SU-DHL-6 (cell line): Measurements from ENCODE around the gene SNCA.

Source experiments
- H2AFZ ChIP-seq: fragments of 200-600 bp; sonication (generic); 2 replicates; pipeline ENCODE4 v1.6.1; 2014; ENCODE audit warnings: low read depth, mild to moderate bottlenecking, moderate library complexity, mixed read lengths, antibody characterized with exemption, low read length; ENCODE audit not compliant: severe bottlenecking
- H3F3A ChIP-seq: fragments of 200-600 bp; shearing (Covaris generic); 2 replicates; pipeline ENCODE4 v1.6.0; 2016; ENCODE audit warnings: antibody characterized with exemption, mild to moderate bottlenecking; ENCODE audit not compliant: insufficient read depth
- H3K27ac ChIP-seq: fragments of 200-600 bp; sonication (generic); 2 replicates; pipeline ENCODE4 v1.5.1; 2016; ENCODE audit warnings: low read depth, mild to moderate bottlenecking, low read length, moderate library complexity, mixed read lengths
- H3K27me3 ChIP-seq: fragments of 200-600 bp; sonication (generic), shearing (Covaris generic); 2 replicates; pipeline ENCODE4 v1.6.0; 2014; ENCODE audit warnings: mild to moderate bottlenecking, low read length
- H3K36me3 ChIP-seq: fragments of 200-600 bp; sonication (generic); 2 replicates; pipeline ENCODE4 v1.6.1; 2014; ENCODE audit warnings: mild to moderate bottlenecking, low read length, mixed read lengths
- H3K4me2 ChIP-seq: fragments of 300-600, 200-600 bp; shearing (Covaris generic), sonication (generic); 2 replicates; pipeline ENCODE4 v1.6.0; 2014; ENCODE audit warnings: low read length, low read depth, mild to moderate bottlenecking; ENCODE audit not compliant: poor library complexity, severe bottlenecking
- H3K4me3 ChIP-seq: fragments of 200-600 bp; sonication (generic); 2 replicates; pipeline ENCODE4 v1.5.1; 2014; ENCODE audit warnings: antibody characterized with exemption, low read length, mild to moderate bottlenecking, mixed read lengths; ENCODE audit not compliant: insufficient read depth, poor library complexity, severe bottlenecking
- H3K79me2 ChIP-seq: fragments of 200-600 bp; sonication (generic); 2 replicates; pipeline ENCODE4 v1.6.1; 2014; ENCODE audit warnings: mild to moderate bottlenecking, low read length, moderate library complexity; ENCODE audit not compliant: insufficient read depth
- H3K9ac ChIP-seq: fragments of 200-600 bp; sonication (generic); 2 replicates; pipeline ENCODE4 v1.7.0; 2014; ENCODE audit warnings: mild to moderate bottlenecking, low read length
- H3K9me2 ChIP-seq: fragments of 200-600 bp; sonication (generic); replicated peaks from 2 replicates; pipeline ENCODE4 v1.6.1; 2014; ENCODE audit warnings: low read length; ENCODE audit not compliant: insufficient read depth
- H3K9me3 ChIP-seq: fragments of 200-600 bp; sonication (generic); 2 replicates; pipeline ENCODE4 v1.6.1; 2014; ENCODE audit warnings: low read length, mixed read lengths; ENCODE audit not compliant: insufficient read depth
- H4K20me1 ChIP-seq: fragments of 200-600 bp; sonication (generic); 2 replicates; pipeline ENCODE4 v1.6.1; 2014; ENCODE audit warnings: low read depth, mild to moderate bottlenecking, antibody characterized with exemption, low read length, moderate library complexity, mixed read lengths
- CTCF ChIP-seq: fragments of 200-600 bp; sonication (generic); IDR thresholded peaks from one replicate; pipeline ENCODE4 v1.5.1; 2017; ENCODE audit warnings: antibody characterized with exemption, mild to moderate bottlenecking, low read length, moderate library complexity; ENCODE audit not compliant: insufficient read depth, poor library complexity, severe bottlenecking
- EZH2phosphoT487 ChIP-seq: fragments of 200-600 bp; sonication (generic), shearing (Covaris generic); conservative IDR thresholded peaks from 2 replicates; pipeline ENCODE4 v1.6.1; 2018; ENCODE audit warnings: mild to moderate bottlenecking, antibody characterized with exemption, low read length, moderate library complexity, mixed read lengths

SNCA gene

GRCh38 chr4:89704651-89705395, 132.1 kb downstream of the SNCA start:
- Histone ChIP-seq H3K36me3 (no peaks in the 10 kb centered on the region), H3K9ac (no peak overlapping the region), H3K9me3 (no peaks in the 10 kb centered on the region), H3K27ac (no peak overlapping the region), H2AFZ (no peak overlapping the region), H4K20me1 (no peaks in the 10 kb centered on the region), H3K9me2 (no peaks in the 10 kb centered on the region), H3F3A (no peaks in the 10 kb centered on the region), H3K79me2 (no peaks in the 10 kb centered on the region), H3K27me3 (no peaks in the 10 kb centered on the region), H3K4me2 (no peak overlapping the region), H3K4me3 (no peak overlapping the region)
- TF ChIP-seq EZH2phosphoT487 = no peak

DNA sequence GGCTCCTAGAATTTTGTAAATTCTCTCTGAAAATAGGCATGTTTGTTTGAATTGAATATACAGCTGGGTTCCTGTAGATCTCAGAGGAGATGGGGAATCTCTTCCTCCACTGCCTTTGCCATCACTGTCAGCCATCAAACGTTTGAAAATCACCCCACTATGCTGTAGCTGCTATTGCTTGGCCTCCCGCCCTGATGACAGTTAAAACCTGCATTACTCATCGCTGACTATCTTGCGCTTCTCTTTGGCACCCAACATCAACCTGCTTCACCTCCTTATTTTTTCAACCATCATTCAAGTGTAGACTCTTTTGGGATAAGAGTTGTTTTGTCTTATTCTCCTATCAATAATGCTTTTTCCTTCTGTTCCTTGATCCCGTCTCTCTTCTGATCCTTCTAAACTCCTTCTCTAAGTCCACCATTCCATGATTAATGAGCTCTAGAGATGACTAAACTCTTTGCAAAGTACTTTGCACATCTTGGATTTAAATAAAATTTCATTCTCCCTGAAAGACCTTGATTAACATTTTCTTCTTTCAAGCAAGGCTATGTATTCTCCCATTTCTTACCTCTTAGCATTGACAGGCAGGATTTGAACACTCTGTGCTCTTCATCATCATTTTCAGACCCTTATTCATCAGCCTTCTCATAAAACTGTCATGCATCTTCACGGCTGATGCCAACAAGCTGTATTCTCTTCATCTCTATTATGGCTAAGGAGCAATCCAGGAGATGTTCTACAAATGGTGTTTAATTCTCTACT, 133.0 kb downstream of the SNCA start:
- Histone ChIP-seq H3K4me3 (no peak overlapping the region), H4K20me1 (no peaks in the 10 kb centered on the region)
- TF ChIP-seq CTCF = no peak
- no peak for TF ChIP-seq EZH2phosphoT487

GRCh38 chr4:89700766-89701423, 136.1 kb downstream of the SNCA start:
- Histone ChIP-seq H3K9ac (no peak overlapping the region), H3F3A (no peaks in the 10 kb centered on the region), H3K27ac (no peak overlapping the region), H3K4me2 (no peak overlapping the region), H3K9me2 (no peaks in the 10 kb centered on the region), H3K36me3 (no peaks in the 10 kb centered on the region), H3K9me3 (no peaks in the 10 kb centered on the region), H4K20me1 (no peaks in the 10 kb centered on the region), H3K4me3 (no peak overlapping the region), H3K79me2 (no peaks in the 10 kb centered on the region), H2AFZ (no peak overlapping the region), H3K27me3 (no peaks in the 10 kb centered on the region)
- no peak for TF ChIP-seq CTCF
- no peak for TF ChIP-seq EZH2phosphoT487

More for the DNA sequence above, 133.0 kb downstream of the SNCA start:
- H3K9me2 ChIP-seq = no peaks in the 10 kb centered on the region
- no peak overlapping the region for H2AFZ ChIP-seq
- H3K4me2 ChIP-seq = no peak overlapping the region
- H3K36me3 ChIP-seq = no peaks in the 10 kb centered on the region
- no peak overlapping the region for H3K27ac ChIP-seq
- H3K9ac ChIP-seq = no peak overlapping the region
- H3K9me3 ChIP-seq = no peaks in the 10 kb centered on the region
- no peaks in the 10 kb centered on the region for H3F3A ChIP-seq
- H3K79me2 ChIP-seq = no peaks in the 10 kb centered on the region
- no peaks in the 10 kb centered on the region for H3K27me3 ChIP-seq
